GM18907 (cell line): ENCODE results near the gene OR4F16.
"Not testable (repeated sequence)": the region's sequence is repeated elsewhere in the genome, so short reads cannot be mapped to it uniquely, and the experiment has no call there.

Experiments used
- ATAC-seq: cut with Tn5 transposase; IDR thresholded peaks from one replicate; pipeline ENCODE4 v1.9.1; 2021; ENCODE audit warnings: mild to moderate bottlenecking, moderate library complexity; ENCODE audit not compliant: unreplicated experiment

The OR4F16 gene

GRCh38 chr1:686554-686953 is at the start of gene OR4F16:
TSS of gene OR4F16 (minus strand) at chr1:686654. CDS start at chr1:686654, 0 bp downstream.
- not testable (repeated sequence) for ATAC-seq

- ATAC-seq, result not testable (repeated sequence)
Measured at GRCh38 chr1:733649-734048, 47.2 kb upstream of the OR4F16 start.

DNA sequence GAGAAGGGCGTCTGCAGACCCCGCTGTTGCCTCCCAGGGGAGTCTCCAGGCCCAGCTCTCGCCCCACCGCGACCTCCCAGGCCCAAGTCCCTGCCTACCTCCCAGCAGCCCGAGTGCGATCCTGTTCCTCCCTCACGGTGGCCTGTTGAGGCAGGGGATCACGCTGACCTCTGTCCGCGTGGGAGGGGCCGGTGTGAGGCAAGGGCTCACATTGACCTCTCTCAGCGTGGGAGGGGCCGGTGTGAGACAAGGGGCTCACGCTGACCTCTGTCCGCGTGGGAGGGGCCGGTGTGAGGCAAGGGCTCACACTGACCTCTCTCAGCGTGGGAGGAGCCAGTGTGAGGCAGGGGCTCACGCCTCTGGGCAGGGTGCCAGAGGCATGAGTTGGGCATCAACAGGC is 40.6 kb upstream of the OR4F16 start:
- ATAC-seq, result not testable (repeated sequence)
